Amniotic stem cell (primary cell): ENCODE measurements around the gene SLC38A7.
"Not testable (repeated sequence)": the region's sequence is repeated elsewhere in the genome, so short reads cannot be mapped to it uniquely, and the experiment has no call there.

Experiments
- DNase-seq: peaks from one replicate; lab custom pipeline; 2025; lab: John Stamatoyannopoulos, UW

Gene SLC38A7

DNA sequence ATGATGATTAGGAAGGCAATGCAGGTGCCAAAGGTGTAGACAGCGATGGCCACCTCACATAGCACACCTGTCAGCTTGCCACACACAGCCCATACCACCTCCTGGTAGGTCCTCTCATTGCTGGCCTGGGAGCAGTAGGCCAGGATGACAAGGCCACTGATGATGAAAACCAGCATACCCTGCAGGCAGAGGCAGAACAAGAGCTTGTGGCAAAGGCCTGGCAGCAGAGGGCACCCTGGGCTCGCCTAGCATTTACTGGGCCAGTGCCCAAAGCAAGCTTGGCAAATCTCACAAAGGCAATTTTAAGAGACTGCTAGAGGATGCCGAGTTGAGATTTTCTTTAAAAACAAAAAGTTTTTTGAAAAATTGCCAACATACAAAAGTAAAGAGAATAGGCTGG is 5.9 kb downstream of the SLC38A7 start:
- DNase-seq: no peak

DNA sequence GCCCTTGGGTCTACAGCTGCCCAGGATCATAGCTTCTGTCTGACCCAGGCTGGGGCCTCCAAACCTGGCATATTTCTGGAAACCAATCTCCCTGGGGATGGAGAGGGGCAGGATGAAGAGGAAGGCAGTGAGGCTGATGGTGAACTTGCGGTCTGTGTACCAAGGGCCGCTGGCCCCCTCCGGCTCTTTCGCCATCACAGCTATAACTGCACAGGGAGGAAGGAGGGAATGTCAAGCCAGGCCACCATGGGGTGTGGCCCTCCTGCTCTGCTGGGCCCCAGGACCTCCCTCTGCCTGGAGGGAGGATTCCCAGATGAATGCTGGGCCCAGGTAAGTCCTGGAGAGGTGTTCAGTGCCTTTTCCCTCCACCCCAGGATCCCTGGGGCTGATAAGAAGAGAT is 6.3 kb downstream of the SLC38A7 start:
- no peak for DNase-seq

DNA sequence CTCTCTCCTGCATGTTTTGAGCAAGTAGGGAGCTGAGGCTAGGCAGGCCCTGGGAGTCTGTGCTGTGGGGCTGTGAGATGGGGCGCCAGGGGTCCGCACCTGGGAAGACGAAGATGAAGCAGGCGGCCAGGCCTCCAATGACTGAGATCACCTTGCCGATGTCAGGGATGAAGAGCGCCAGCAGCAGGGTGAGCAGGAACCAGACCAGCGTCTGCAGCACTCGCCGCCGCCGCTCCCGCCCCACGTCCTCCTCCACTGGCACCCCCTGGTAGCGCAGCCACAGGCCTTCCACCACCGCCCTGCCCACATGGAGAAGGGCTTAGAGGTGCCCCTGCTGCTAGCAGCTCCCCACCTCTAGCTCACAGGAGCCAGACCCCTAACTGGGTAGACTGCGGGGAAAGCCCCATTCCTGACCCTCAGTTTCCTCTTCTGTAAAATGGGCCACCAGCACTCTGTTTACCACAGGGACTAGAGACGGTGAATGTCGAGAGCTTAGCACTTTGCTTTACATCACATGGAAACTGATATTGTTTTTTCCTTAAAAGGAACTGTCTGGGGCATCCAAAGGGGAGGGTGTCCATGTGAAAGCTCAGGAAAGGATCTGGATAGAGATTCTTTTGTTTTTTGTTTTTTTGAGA is 13.5 kb downstream of the SLC38A7 start:
- DNase-seq: no peak

DNA sequence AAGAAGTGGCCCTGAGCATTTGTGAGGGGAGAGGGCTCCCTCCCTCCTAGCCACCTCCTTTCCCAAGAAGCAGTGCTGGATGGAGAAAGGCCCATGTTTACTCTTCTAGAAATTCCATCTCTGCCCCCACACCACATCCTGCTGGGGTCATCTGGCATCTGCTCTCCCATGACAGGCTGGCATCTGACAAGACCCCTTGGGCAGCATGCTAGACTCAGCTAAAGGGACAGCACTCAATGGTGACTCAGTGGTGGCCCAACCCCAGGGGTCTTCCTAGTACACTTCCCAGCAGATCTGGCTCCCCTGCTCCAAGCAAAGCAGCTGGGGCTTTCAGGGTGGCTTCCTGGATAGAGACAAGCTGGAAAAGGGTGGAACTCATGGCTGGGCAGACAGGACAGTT is 14.4 kb downstream of the SLC38A7 start:
- no peak for DNase-seq

DNA sequence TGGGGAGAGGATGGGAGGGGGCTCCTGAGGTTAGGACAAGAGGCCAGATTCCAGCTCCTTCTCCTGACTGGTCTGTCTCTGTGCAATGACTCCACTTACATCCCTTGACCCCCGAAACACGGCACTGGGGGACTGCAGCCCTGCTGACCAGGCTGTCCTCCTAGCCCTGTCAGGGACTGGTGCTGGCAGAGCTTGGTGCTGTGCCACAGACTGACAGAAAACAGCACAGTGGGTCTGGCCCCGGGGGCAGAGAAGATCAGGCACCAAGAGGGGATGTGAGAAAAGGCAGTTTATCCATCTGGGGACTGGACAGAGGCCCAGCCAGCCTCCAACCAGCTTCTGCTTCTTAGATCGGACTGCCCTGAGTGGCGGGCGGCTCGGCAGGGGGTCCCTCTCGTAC is 19.4 kb downstream of the SLC38A7 start:
- DNase-seq: no peak

DNA sequence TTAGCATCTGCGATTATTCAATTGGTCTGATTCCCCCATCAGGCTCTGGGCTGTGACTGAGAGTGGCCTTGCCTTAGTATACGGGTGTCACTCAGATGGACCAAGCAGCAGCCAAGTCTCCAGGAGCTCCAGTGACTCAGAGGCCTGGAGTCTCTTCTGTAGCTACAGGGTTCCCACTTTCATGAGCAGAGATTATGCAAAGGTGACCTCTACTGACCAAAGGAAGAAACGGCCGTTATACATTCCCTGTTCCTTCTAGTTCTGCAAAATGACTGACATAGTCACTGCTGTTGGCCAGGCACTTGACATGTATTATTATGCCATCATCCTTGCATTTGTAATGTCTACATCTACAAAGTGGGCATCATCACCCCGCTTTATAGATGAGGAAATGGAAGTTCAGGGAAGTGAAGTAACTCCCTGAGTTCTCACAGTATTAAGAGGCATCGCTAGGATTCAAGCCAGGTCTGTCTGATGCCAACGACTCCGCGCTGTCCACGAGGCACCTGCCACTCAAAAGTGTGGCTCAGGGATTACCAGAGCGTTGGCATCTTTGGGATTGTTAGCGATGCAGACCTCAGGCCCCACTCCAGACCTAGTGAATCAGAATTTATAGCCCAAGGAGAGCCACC is 23.3 kb downstream of the SLC38A7 start:
- peak; percentile 86 for DNase-seq

DNA sequence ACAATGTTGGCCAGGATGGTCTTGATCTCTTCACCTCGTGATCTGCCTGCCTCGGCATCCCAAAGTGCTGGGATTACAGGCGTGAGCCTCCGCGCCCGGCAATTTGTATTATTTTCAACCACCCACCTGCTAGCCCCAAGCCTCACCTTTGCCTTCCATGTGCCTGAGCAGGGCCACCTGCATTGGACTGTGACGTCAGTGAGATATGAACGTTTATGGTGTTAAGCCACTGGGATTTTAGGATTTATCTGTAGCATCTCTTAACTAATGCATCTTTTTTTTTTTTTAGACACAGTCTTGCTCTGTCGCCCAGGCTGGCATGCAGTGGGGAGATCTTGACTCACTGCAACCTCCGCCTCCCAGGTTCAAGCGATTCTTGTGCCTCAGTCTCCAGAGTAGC is 24.7 kb downstream of the SLC38A7 start:
- DNase-seq: not testable (repeated sequence)

DNA sequence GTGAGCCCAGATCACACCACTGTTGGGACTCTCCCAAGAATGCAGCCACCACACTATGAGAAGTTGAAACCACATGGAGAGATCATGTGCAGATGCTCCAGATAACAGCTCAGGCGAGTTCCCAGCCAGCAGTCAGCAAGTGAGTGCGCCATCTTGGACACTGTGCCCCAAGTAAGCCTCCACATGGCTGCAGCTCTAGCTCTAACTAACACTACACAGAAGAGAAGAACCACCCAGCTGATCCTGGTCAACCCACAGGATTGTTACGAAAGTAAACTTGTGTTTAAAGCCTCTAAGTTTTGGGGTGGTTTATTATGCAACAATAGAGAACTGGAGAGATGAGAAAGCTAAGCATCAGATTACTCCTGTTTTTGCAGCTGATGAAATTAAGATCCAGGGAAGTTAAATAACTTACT is 25.8 kb downstream of the SLC38A7 start:
- no peak for DNase-seq

DNA sequence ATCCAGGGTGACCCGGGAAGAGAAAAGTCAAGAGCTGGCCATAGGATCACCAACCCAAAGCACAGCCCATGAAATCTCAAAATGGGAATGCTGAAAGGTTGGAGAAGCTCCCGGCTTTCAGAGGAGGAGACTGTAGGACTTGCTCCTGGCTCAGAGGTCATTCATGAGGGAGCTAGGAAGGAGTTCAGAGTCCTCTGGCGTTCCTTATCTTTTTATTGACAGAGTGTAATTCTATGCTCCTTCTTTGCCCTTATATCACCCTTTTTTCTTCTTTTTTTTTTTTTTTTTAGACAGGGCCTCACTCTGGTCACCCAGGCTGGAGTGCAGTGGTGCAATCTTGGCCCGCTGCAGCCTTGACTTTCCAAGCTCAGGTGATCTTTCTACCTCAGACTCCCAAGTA is 27.7 kb downstream of the SLC38A7 start:
- DNase-seq: no peak

DNA sequence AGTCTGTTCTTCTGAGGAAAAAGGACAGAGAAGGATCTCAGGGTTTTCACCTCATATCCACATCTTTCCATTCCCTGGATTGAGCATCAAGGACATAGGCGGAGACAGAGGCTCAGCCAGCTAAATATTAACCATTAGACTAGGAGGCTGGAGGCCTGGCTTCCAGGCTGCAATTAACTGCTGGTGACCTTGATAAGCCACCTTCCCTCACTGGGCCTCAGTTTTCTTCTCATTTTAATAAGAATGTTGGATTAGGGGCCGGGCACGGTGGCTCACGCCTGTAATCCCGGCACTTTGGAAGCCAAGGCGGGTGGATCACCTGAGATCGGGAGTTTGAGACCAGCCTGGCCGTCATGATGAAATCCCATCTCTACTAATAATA is 29.4 kb downstream of the SLC38A7 start:
- DNase-seq: no peak

DNA sequence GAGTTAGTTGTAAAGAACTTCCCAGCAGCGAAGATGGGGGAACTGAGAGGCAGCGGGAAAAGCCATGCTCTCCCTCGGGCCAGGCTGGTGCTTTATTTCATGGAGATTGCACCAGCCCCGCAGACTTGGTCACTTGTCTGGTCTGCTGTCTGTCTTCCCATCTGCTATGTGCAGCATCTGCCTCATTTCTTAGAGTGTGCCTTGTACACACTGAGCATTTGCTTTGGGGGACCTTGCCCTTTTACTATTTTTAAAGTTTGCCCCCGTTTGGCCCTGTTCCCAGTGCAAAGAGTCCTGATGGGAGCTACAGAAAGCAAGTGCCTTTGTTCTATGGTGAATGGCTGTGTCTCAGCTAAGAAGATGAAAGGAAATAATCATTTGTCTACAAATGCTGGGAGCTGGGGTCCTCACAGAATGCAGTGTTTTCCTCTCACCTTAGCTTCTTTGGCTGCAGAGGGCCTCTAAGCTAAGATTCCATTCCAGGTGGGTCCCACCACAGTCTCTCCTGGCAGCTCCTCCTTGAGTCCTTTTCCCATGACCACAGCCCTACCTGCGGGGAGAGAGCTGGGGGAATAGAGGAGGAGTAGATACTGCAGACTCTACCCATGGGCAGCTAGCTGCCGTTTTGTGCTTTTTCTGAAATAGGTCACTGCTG is 29.9 kb downstream of the SLC38A7 start:
- no peak for DNase-seq

DNA sequence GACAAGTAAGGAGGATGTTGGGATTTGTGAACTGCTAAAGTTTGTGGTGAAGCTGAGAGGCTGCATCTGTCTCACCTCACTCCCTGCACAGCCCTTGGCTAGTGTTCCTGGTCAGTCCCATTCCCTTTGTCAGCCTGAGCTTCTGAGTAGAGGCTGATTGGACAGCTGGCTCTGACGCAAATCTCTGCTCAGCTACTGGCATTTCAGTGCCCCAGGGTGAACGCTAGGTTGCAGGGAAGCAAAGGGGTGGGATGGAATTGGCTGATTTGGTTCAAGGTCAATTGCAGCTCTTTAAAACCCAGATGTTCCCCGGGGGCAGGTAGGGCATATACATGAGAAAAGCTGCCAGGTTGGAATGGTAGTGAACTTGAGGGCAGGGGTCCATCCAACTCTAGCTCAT is 31.8 kb downstream of the SLC38A7 start:
- DNase-seq: no peak

DNA sequence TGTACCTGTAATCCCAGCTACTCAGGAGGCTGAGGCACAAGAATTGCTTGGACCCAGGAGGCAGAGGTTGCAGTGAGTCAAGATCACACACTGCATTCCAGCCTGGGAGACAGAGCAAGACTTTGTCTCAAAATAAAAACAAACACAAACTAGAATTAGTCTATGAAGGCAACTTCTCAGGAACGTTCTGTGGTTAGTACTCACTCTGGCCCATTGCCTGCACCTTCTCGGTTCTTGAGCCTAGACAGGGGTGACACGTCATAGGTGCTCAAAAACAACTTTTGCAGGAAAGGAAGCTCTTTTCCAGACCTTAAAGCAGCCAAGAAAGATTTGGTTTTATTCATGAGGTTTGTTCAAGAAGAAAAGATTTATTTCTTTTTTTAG is 32.6 kb downstream of the SLC38A7 start:
- no peak for DNase-seq

DNA sequence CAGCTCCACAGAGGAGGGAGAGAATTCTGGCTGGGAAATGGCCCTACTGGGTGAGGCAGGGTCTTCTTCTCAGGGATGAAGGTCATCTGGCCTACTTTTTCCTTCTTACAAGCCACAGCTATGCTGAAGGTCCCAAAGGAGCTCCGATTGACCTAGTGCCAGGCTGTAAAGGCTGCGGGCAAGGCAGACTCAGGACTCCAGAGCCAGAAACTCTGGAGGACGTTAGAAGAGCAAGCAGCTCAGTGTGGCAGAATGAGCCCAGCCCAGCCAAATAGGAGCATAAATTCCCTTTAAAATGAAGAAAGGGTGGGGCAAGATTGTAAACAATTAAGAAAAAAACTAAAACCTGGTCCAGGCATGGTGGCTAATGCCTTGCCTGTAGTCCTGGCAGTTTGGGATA is 34.9 kb downstream of the SLC38A7 start:
- DNase-seq: no peak

DNA sequence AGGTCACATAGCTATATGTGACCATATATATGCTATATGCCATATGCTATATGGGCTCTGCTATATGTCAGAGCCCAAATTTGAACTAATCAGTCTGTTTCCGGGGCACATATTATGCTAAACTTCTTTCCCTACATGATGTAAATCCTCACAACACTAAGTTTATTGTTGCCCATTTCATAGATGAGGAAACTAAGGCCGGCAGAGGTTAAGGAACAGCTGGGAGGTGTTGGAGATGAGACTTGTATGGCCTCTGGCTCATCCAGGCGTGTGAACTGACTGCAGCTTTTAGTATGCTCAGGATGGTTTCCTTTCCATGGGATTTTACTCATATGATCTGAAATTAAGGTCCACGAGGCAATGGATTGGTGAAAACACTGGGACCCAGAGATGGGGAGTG is 37.5 kb downstream of the SLC38A7 start:
- no peak for DNase-seq

DNA sequence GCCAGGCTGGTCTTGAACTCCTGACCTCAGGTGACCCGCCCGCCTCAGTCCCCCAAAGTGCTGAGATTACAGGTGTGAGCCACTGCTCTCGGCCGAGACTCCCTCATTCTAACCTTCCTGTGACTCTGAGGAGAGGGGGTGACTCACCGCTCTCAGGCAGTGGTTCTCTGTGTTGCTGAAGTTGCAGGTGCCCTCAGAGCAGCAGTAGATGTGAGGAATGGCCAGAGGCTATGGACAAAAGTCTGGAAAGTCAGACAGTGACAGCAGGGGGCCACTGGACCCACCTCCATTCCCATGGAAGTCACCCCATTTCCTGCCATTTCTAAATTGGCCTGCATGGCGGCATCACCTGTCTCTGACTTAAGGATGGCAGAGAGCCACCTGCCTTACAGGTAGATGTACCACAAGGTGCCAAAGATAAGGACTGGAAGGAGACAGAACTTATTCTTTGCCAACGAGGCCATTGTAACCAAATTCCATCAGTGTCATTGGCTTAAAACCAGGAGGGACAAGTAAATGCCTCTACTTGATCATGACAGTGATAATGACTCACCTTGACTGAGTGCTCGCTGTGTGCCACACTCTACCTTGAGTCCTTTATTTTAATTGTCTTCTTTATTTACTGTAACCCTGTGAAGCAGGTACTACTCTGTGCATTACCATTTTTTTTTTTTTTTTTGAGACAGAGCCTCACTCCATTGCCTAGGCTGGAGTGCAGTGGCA is 39.6 kb downstream of the SLC38A7 start:
- DNase-seq: no peak

DNA sequence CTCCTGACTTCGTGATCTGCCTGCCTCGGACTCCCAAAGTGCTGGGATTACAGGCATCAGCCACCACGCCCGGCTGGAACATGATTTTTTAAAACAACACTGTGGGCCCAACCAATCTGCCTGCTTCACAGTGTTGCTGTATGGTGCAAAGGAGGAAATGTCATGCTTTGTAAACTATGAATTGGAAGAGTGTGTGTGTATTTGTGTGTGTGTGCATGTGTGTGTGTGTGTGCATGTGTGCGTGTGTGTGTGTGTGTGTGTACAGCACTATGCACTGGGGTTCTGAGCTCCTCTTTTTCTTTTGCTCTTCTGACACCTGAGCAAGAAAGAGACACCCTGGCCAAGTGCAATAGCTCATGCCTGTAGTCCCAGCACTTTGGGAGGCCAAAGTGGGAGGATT is 40.5 kb downstream of the SLC38A7 start:
- DNase-seq: no peak

DNA sequence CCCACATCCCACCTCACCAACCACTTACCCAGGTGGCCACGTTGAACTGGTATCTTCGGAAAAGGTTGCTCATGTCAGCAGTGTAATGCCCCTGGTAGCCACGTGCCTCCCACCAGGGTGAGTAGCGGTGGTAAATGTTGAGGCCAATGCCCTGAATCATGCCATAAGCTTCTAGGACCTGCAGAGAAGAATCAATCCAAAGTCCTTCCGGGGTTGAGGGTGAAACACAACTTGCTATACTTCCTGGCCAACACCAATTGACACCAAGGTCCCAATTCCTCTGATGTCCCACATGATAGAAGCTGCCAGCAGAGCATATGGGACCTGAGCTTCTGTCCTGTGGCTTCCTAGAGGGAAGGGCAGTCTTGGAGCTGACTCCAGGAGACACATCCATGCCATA is 43.6 kb downstream of the SLC38A7 start:
- DNase-seq: no peak

DNA sequence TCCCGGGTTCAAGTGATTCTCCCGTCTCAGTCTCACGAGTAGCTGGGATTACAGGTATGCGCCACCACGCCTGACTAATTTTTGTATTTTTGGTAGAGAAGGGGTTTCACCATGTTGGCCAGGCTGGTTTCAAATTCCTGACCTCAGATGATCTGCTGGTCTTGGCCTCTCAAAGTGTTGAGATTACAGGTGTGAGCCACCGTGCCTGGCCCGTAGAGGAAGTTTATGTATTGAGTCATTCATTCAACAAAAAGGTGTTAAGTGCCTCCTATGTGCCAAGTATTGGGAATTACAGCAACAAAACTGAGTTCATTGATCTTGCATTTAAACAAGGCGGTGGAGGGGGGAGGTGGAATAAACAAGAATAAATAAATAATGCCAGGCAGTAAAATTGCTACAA is 44.7 kb downstream of the SLC38A7 start:
- DNase-seq: no peak

DNA sequence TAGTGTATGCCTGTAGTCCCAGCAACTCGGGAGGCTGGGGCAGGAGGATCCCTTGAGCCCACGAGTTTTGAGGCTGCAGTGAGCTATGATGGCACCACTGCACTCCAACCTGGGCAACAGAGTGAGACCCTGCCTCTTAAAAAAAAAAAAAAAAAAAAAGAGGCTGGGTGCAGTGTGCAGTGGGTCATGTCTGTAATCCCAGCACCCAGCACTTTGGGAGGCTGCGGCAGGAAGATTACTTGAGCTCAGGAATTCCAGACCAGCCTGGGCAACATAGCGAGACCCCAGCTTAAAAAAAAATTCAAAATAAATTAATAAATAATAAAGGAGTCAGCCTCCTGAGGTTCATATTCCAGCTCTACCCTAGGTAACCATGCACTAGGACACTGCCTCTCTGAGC is 45.3 kb downstream of the SLC38A7 start:
- no peak for DNase-seq

DNA sequence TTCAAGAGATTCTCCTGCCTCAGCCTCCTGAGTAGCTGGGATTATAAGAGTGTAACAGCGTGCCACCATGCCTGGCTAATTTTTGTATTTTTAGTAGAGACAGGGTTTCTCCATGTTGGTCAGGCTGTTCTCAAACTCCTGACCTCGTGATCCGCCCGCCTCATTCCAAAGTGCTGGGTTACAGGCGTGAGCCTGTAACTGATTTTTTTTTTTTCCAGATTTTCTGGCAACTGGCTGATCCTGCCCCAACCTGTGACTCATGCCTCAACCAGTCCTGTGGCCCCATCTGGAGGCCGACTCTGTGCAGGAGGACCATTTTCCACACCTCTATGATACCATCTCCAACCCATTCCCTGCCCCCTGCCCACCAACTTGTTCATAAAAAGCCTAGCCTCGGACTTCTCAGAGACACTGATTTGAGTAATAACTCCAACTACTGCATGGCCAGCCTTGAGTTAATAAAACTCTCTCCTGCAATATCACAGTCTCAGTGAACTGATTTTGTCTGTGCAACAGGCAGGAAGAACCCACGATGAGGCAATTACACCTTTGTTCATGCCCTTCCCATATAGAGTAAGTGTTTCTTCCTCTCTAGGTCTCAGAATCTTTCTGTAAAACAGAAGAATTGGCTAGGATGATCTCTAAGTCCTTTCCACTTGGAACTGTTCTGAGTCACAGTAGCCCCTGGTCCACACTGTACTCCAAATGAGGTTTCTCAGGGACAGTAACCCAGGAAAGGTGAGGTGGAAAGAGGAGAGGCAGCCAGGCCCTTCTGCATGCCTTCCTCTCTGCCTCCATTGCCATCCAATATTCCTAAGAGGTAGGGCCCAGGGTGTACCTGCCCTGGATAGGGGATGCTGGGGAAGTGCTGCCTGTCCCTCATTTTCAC is 46.2 kb downstream of the SLC38A7 start:
- peak; percentile 78 for DNase-seq

DNA sequence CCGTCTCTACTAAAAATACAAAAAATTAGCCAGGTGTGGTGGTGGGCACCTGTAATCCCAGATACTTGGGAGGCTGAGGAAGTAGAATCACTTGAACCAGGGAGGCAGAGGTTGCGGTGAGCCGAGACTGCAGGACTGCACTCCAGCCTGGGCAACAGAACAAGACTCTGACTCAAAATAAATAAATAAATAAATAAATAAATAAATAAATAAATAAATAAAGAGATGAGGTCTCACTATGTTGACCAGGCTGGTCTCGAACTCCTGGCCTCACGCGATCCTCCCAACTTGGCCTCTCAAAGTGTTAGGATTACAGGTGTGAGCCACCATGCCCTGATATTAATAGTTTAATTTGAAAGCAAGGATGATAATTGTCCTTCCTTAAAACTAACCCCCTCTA is 47.5 kb downstream of the SLC38A7 start:
- not testable (repeated sequence) for DNase-seq
